ENCODE results near the gene VTA1.

- TF ChIP-seq, protein P1, sequence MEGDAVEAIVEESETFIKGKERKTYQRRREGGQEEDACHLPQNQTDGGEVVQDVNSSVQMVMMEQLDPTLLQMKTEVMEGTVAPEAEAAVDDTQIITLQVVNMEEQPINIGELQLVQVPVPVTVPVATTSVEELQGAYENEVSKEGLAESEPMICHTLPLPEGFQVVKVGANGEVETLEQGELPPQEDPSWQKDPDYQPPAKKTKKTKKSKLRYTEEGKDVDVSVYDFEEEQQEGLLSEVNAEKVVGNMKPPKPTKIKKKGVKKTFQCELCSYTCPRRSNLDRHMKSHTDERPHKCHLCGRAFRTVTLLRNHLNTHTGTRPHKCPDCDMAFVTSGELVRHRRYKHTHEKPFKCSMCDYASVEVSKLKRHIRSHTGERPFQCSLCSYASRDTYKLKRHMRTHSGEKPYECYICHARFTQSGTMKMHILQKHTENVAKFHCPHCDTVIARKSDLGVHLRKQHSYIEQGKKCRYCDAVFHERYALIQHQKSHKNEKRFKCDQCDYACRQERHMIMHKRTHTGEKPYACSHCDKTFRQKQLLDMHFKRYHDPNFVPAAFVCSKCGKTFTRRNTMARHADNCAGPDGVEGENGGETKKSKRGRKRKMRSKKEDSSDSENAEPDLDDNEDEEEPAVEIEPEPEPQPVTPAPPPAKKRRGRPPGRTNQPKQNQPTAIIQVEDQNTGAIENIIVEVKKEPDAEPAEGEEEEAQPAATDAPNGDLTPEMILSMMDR (conservative IDR thresholded peaks at IDR 0.05): no peak
- no peak for TF ChIP-seq ZFX (IDR thresholded peaks at IDR 0.05)
Measured at GRCh38 chr6:142235791-142236190, 88.7 kb downstream of the VTA1 start.
